Memory B cell (primary cell): ENCODE measurements around the gene NEDD4.

ENCODE experiments used
- ATAC-seq: fragments of 150-1000 bp; cut with Tn5 transposase; 2 replicates; pipeline ENCODE4 v1.10.0; 2021; ENCODE audit warnings: low read depth, mild to moderate bottlenecking, moderate library complexity
- DNase-seq, 2 donors: peaks; one replicate each; pipeline ENCODE4 v3.0.0; 2022; ENCODE audit warnings: low spot score in 2 of 2
- H3K27ac Mint-ChIP-seq: one replicate; pipeline ENCODE4 v1.8.0; 2022; ENCODE audit warnings: mild to moderate bottlenecking, moderate library complexity, mixed read lengths
- H3K27me3 Mint-ChIP-seq: one replicate; pipeline ENCODE4 v1.8.0; 2022; ENCODE audit warnings: mixed read lengths
- H3K36me3 Mint-ChIP-seq: one replicate; pipeline ENCODE4 v1.8.0; 2022; ENCODE audit warnings: mild to moderate bottlenecking, mixed read lengths
- H3K4me1 Mint-ChIP-seq: one replicate; pipeline ENCODE4 v1.8.0; 2022; ENCODE audit warnings: mixed read lengths
- H3K4me3 Mint-ChIP-seq: one replicate; pipeline ENCODE4 v1.8.0; 2022; ENCODE audit warnings: mild to moderate bottlenecking, moderate library complexity, mixed read lengths
- H3K9me3 Mint-ChIP-seq: one replicate; pipeline ENCODE4 v1.8.0; 2022; ENCODE audit warnings: mixed read lengths

Gene NEDD4

GRCh38 chr15:55993804-55994560 lies 570 bp upstream of the NEDD4 start:
- Mint-ChIP-seq H3K36me3 (no peaks in the 10 kb centered on the region), H3K27ac (no peak overlapping the region), H3K9me3 (no peaks in the 10 kb centered on the region), H3K4me1 (no peaks in the 10 kb centered on the region), H3K4me3 (peak overlapping the region; percentile 62), H3K27me3 (peaks cover 18% of the 10 kb centered on the region)
- DNase-seq (no peak), ATAC-seq (no peak)

GRCh38 chr15:55992769-55993110 lies 672 bp downstream of the NEDD4 start:
- Mint-ChIP-seq H3K4me1 (no peaks in the 10 kb centered on the region), H3K36me3 (no peaks in the 10 kb centered on the region), H3K27ac (no peak overlapping the region), H3K9me3 (no peaks in the 10 kb centered on the region), H3K4me3 (peak overlapping the region; percentile 93), H3K27me3 (peaks cover 19% of the 10 kb centered on the region)
- ATAC-seq (no peak), DNase-seq (no peak)

DNA sequence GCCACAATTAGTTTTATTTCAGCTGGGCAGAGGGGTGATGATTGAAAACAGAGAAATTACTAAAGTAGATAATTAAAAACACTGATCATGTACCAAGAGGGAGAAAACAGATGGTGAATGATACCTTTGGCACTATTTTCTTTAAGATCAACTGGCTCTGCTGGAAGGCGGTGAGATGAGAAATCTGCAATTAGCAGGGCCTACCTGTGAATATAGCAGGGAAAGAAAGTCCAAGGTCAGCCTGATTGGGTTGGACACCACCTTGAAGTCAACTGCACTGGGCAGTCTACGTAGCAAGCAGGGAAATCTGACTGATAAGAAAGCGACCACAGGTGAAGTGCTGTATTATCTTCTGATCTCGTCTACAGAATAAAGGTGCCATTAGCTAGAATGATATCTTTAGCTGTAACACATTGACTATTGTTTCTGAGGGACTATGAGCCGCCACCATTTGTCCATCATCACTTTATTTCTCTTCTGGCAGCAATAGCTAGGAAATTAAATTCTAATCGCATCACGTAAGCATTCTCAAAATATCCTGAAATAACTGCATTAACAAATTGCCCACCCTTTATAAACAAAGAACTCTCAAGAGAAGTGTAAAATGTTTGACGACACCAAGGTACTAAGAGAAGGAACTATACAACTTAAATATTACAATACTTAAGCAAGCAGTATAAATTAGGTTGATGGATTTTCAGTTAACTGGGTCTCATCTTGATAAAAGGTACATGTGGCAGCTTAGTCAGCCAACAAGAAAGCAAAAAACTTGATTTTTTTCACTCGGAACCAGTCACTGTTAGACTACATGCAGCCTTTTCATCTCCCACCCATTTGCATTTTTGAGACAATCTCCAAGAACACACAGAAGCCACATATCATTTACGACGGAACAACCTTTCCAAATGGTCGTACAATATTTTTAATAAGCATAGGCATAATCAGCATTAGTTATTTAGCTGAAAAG lies 1.3 kb downstream of the NEDD4 start:
- no peaks in the 10 kb centered on the region for H3K4me1 Mint-ChIP-seq
- peak overlapping the region; percentile 93 for H3K4me3 Mint-ChIP-seq
- ATAC-seq (no peak), DNase-seq (no peak)
- no peaks in the 10 kb centered on the region for H3K36me3 Mint-ChIP-seq
- no peak overlapping the region for H3K27ac Mint-ChIP-seq
- no peaks in the 10 kb centered on the region for H3K9me3 Mint-ChIP-seq
- peaks cover 19% of the 10 kb centered on the region for H3K27me3 Mint-ChIP-seq

DNA sequence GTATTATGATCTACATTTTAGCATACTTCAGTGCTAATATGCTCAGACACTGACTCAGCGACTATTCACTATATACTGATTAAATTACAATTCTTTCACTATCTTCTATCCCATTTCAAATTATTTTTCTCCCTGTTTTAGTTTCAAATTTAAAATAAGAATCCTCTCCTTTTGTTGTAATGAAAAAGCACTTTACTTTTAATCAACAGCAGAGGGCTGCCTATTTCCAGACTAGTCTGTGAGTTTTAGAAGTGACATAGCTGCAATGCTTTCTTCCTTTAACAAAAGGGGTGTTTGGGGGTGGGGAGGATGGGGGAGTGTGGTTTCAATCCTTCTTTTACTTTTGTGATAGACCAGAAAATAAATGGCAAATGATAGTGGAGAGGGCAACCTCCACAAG lies 2.4 kb downstream of the NEDD4 start:
- Mint-ChIP-seq H3K27me3 (peaks cover 17% of the 10 kb centered on the region), H3K4me3 (no peak overlapping the region), H3K9me3 (no peaks in the 10 kb centered on the region), H3K27ac (no peak overlapping the region), H3K4me1 (no peaks in the 10 kb centered on the region), H3K36me3 (no peaks in the 10 kb centered on the region)
- ATAC-seq (no peak), DNase-seq (no peak)

DNA sequence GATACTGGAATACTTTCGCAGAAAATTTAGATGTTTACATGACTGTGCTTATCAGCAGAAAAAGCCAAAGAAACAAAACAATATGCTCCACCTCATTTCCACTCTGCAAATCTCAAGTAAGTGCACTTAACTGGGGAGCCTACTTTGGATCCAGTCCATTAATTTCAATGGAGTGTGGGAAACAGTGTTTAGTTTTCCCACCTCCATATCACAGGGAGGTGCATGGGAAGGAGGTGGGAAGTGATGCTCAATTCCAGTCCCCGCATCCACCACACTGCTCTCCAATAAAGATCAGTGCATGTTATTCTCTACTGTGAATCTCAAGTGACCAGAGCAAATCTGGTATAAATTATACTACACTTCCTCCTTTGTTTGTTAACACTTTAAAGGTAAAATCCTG lies 2.9 kb downstream of the NEDD4 start:
- no peaks in the 10 kb centered on the region for H3K9me3 Mint-ChIP-seq
- peaks cover 14% of the 10 kb centered on the region for H3K27me3 Mint-ChIP-seq
- no peak overlapping the region for H3K27ac Mint-ChIP-seq
- H3K4me3 Mint-ChIP-seq = no peak overlapping the region
- no peaks in the 10 kb centered on the region for H3K36me3 Mint-ChIP-seq
- ATAC-seq (no peak), DNase-seq (no peak)
- no peaks in the 10 kb centered on the region for H3K4me1 Mint-ChIP-seq

GRCh38 chr15:55989383-55989782 lies 4.0 kb downstream of the NEDD4 start:
- Mint-ChIP-seq H3K4me1 (no peaks in the 10 kb centered on the region), H3K27me3 (peaks cover 12% of the 10 kb centered on the region), H3K4me3 (no peak overlapping the region), H3K36me3 (no peaks in the 10 kb centered on the region), H3K9me3 (no peaks in the 10 kb centered on the region), H3K27ac (no peak overlapping the region)
- ATAC-seq (no peak), DNase-seq (no peak)

DNA sequence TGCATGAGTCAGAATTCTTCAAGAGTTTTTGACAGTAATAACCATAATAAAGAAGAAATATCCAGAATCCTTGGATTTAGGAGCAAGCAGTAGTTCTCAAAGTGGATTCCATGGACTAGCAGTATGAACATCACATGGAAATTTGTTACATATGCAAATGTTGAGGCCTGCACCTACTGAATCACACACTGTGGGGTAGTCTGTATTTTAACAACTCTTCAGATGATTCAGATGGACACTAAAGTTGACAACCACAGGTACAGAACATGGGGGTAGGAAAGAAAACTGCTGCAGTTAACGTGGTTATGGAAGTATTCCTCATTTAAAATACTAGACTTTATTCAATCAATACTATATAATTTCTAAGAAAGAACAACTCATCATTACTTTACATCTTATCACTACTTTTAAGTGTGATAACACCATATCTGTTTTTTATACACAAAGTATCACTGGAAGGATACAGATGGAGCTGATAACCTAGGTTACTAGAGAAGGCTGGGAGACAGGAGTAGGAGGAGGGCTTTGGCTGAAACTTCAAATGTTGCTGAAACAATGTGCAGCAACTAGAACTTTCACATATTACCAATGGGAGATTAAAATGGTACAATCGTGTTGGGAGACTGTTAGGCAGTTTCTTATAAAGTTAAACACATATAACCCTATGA lies 11.7 kb downstream of the NEDD4 start:
- Mint-ChIP-seq H3K4me1 (no peaks in the 10 kb centered on the region), H3K9me3 (no peaks in the 10 kb centered on the region), H3K27me3 (peaks cover 4% of the 10 kb centered on the region), H3K4me3 (no peak overlapping the region), H3K36me3 (no peaks in the 10 kb centered on the region), H3K27ac (no peak overlapping the region)
- ATAC-seq (no peak), DNase-seq (no peak)

GRCh38 chr15:55980511-55980910 lies 12.9 kb downstream of the NEDD4 start:
- Mint-ChIP-seq H3K27me3 (peaks cover 4% of the 10 kb centered on the region), H3K4me3 (no peak overlapping the region), H3K9me3 (no peaks in the 10 kb centered on the region), H3K36me3 (no peaks in the 10 kb centered on the region), H3K27ac (no peak overlapping the region), H3K4me1 (no peaks in the 10 kb centered on the region)
- DNase-seq (no peak), ATAC-seq (no peak)

DNA sequence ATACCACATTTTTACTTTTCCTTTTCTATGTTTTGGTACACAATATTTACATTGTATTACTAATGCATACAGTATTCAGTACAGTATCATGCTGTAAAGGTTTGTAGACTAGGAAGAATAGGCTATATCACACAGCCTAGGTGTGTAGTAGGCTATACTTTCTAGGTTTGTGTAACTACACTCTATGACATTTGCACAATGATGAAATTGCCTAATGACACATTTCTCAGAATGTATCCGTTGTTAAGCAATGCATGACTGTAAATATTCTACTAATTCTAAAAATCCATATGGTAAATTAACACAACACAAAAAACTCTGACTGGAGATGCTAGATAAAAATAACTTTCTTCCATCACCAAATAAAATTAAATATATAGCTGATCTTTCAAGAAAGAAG lies 16.2 kb downstream of the NEDD4 start:
- no peak overlapping the region for H3K27ac Mint-ChIP-seq
- no peak for DNase-seq
- no peak for ATAC-seq
- H3K4me1 Mint-ChIP-seq = no peaks in the 10 kb centered on the region
- H3K27me3 Mint-ChIP-seq = peaks cover 4% of the 10 kb centered on the region
- no peaks in the 10 kb centered on the region for H3K36me3 Mint-ChIP-seq
- no peaks in the 10 kb centered on the region for H3K9me3 Mint-ChIP-seq
- no peak overlapping the region for H3K4me3 Mint-ChIP-seq

- H3K9me3 Mint-ChIP-seq = no peaks in the 10 kb centered on the region
- peaks cover 5% of the 10 kb centered on the region for H3K27me3 Mint-ChIP-seq
- ATAC-seq = no peak
- DNase-seq = no peak
- H3K36me3 Mint-ChIP-seq = no peaks in the 10 kb centered on the region
- no peak overlapping the region for H3K27ac Mint-ChIP-seq
- H3K4me3 Mint-ChIP-seq = no peak overlapping the region
- no peaks in the 10 kb centered on the region for H3K4me1 Mint-ChIP-seq
These were observed 23.1 kb downstream of the NEDD4 start for GRCh38 chr15:55970286-55970685.

- Mint-ChIP-seq H3K36me3 (no peaks in the 10 kb centered on the region), H3K27me3 (peaks cover 7% of the 10 kb centered on the region), H3K4me3 (no peak overlapping the region), H3K27ac (no peak overlapping the region), H3K4me1 (no peaks in the 10 kb centered on the region), H3K9me3 (no peaks in the 10 kb centered on the region)
- DNase-seq (no peak), ATAC-seq (no peak)
These were observed 23.8 kb downstream of the NEDD4 start for GRCh38 chr15:55969582-55969981.

DNA sequence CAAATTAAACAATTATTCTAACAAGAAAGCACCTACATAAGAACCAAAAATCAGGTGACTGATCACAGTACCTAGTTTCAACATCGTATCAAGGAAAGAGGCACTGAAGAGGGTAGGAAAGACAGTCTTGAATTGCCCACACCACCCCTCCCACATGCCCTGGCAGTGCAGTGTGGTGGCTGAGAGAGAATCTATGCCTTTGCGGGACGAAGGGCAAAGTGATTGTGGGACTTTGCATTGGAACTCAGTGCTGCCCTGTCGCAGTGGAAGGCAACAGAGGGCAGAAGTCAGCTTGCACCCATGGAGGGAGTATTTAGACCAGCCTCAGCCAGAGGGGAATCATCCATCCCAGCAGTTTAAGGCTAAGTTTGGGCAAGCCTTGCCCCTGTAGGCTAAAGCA lies 24.5 kb downstream of the NEDD4 start:
- Mint-ChIP-seq H3K36me3 (no peaks in the 10 kb centered on the region), H3K4me3 (no peak overlapping the region), H3K27me3 (peaks cover 7% of the 10 kb centered on the region), H3K27ac (no peak overlapping the region), H3K4me1 (no peaks in the 10 kb centered on the region), H3K9me3 (no peaks in the 10 kb centered on the region)
- DNase-seq (no peak), ATAC-seq (no peak)

GRCh38 chr15:55965091-55965490 lies 28.3 kb downstream of the NEDD4 start:
- no peak overlapping the region for H3K4me3 Mint-ChIP-seq
- no peaks in the 10 kb centered on the region for H3K9me3 Mint-ChIP-seq
- no peaks in the 10 kb centered on the region for H3K4me1 Mint-ChIP-seq
- H3K36me3 Mint-ChIP-seq = no peaks in the 10 kb centered on the region
- no peak for ATAC-seq
- peaks cover 8% of the 10 kb centered on the region for H3K27me3 Mint-ChIP-seq
- no peak for DNase-seq
- no peak overlapping the region for H3K27ac Mint-ChIP-seq

DNA sequence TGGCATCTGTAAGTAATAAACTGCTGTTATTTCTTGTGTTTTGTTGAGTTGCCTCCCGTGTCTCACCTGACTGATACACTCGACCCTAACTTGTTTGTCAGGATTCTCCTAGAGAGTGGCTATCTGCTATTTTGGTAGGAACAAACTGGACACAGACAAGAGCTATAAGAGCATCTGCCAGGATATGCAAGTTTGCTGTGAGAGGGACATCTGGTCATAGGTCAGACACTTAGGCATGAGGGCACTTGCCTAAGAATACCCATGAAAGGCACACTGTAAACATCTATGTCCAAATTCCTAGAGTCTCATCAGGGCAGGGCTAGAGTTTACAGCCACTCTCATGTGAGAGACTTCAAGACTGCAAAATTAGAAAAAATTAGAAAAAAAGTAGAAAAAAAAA lies 32.5 kb downstream of the NEDD4 start:
- Mint-ChIP-seq H3K27me3 (peaks cover 8% of the 10 kb centered on the region), H3K27ac (no peak overlapping the region), H3K9me3 (no peaks in the 10 kb centered on the region), H3K4me3 (no peak overlapping the region), H3K4me1 (no peaks in the 10 kb centered on the region), H3K36me3 (no peaks in the 10 kb centered on the region)
- DNase-seq (no peak), ATAC-seq (no peak)
